ENCODE data around the gene MACROD2.

DNA sequence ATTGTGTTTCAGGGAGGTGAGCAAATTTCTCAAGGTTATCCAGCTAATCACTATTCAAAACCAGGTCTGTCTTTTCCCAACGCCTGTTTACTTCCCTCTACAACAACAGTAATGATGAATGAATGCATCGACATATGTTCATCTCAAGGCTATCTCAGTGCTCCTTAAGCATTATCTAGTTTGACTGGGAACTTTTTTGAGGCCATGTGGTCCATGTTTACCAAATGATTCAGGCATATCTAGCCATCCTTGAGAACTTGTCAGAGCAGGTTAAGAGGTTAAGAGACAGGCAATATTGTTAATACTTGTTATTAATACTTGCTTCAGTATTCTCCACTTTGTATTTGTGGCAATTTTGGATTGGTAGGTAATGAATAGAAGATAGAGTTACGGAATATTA is 1380.5 kb downstream of the MACROD2 start:
- TF ChIP-seq, protein P1, sequence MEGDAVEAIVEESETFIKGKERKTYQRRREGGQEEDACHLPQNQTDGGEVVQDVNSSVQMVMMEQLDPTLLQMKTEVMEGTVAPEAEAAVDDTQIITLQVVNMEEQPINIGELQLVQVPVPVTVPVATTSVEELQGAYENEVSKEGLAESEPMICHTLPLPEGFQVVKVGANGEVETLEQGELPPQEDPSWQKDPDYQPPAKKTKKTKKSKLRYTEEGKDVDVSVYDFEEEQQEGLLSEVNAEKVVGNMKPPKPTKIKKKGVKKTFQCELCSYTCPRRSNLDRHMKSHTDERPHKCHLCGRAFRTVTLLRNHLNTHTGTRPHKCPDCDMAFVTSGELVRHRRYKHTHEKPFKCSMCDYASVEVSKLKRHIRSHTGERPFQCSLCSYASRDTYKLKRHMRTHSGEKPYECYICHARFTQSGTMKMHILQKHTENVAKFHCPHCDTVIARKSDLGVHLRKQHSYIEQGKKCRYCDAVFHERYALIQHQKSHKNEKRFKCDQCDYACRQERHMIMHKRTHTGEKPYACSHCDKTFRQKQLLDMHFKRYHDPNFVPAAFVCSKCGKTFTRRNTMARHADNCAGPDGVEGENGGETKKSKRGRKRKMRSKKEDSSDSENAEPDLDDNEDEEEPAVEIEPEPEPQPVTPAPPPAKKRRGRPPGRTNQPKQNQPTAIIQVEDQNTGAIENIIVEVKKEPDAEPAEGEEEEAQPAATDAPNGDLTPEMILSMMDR (IDR thresholded peaks at IDR 0.05; ENCODE audit: insufficient read depth, low read length, poor library complexity, severe bottlenecking): no peak
- no peak for TF ChIP-seq EZH2phosphoT487 (conservative IDR thresholded peaks at IDR 0.05; ENCODE audit: low read length)
